ENCODE measurements around the gene INPP5F. TPM values are rescaled to one million over a fixed set of nuclear protein-coding genes. Genes with fewer than 3 reads are reported as not detected.
A peak's percentile ranks its signal among the peaks of the same experiment; 100 is the strongest.

INPP5F gene
- total and polyA plus RNA-seq, 9 of the 15 experiments (the other 6 are each of a cell fraction or from before 2014, with no cell fraction given) = 1.6 to 7.3 (median 6.0) TPM

- no peak for TF ChIP-seq ZZZ3 (IDR thresholded peaks at IDR 0.05)
- peak; percentile 17; the same call in 1 of the 2 replicates for TF ChIP-seq RBFOX2 (IDR thresholded peaks at IDR 0.05; ENCODE audit: low read depth, low read length)
- no peak for TF ChIP-seq IRF1 (CRISPR knock-in tag; IDR thresholded peaks at IDR 0.05; ENCODE audit: borderline replicate concordance)
- TF ChIP-seq CTBP1 (IDR thresholded peaks at IDR 0.05; ENCODE audit: borderline replicate concordance) = peak; percentile 89
- TF ChIP-seq SRF (CRISPR knock-in tag; IDR thresholded peaks at IDR 0.05) = peak in 1 of 2 experiments; percentile 53; a peak in 1 of 4 replicates
- TF ChIP-seq ZNF146 (CRISPR knock-in tag; IDR thresholded peaks at IDR 0.05; ENCODE audit: unreplicated experiment) = no peak
- TF ChIP-seq ETV1 (tag; conservative IDR thresholded peaks at IDR 0.05; ENCODE audit: low read depth) = 0 out of 2 replicates have a peak, but pooled peaks have one; percentile 24
- TF ChIP-seq RBM17 (IDR thresholded peaks at IDR 0.05; ENCODE audit: borderline replicate concordance, low read depth, low read length) = no peak
- peak; percentile 38 for TF ChIP-seq HMGN3 (IDR thresholded peaks at IDR 0.05; ENCODE audit: borderline replicate concordance, extremely low read depth, insufficient read length, low read depth, low read length)
- no peak for TF ChIP-seq TCF7 (IDR thresholded peaks at IDR 0.05; ENCODE audit: borderline replicate concordance)
- 0 out of 2 replicates have a peak, but pooled peaks have one; percentile 19 for TF ChIP-seq ZNF24 (IDR thresholded peaks at IDR 0.05)
- no peak for TF ChIP-seq CHD4 (IDR thresholded peaks at IDR 0.05; ENCODE audit: insufficient read depth, insufficient replicate concordance, low read depth, low read length, poor library complexity, severe bottlenecking)
- no peak for TF ChIP-seq TEAD2 (tag; IDR thresholded peaks at IDR 0.05)
- no peak for TF ChIP-seq WHSC1 (IDR thresholded peaks at IDR 0.05; ENCODE audit: low read length)
- TF ChIP-seq HBP1 (CRISPR knock-in tag; IDR thresholded peaks at IDR 0.05) = no peak
- no peak for TF ChIP-seq CGGBP1 (CRISPR knock-in tag; IDR thresholded peaks at IDR 0.05)
- TF ChIP-seq TSHZ1 (CRISPR knock-in tag; IDR thresholded peaks at IDR 0.05) = no peak
- no peak for TF ChIP-seq PRMT5 (CRISPR knock-in tag; IDR thresholded peaks at IDR 0.05)
- no peak for TF ChIP-seq POLR2B (IDR thresholded peaks at IDR 0.05; ENCODE audit: low read depth, partially characterized antibody)
These were observed at the start of gene INPP5F (continued) for GRCh38 chr10:119725828-119726675.

Measured in K562 (cell line).